GM18498 (cell line): ENCODE data around the gene UCK1.

Experiments
- ATAC-seq: cut with Tn5 transposase; IDR thresholded peaks from one replicate; pipeline ENCODE4 v1.9.1; 2021; ENCODE audit warnings: mild to moderate bottlenecking, moderate library complexity; ENCODE audit not compliant: unreplicated experiment

Gene UCK1

DNA sequence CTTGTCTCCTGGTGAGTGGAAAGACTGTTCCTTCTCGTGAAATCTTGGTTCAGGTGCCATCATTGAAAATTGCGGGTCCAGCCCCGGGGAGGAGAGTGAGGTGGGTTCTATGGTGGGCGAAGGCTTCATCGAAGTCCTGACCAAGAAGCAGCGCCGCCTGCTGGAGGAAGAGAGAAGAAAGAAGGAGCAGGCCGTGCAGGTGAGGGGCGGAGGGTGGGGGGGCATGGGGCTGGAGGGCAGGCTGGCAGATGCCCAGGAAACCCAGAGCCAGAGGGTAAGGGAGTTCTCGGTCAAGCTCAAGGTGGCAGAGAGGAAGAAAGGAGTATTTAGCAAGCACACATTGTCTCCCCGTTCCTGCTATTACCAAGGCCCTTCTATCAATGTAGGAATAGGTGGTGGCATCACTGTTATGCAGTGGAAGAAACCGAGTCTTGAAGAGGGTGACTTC, 52.6 kb downstream of the UCK1 start:
- ATAC-seq, result no peak

- ATAC-seq, result no peak
Observed at GRCh38 chr9:131477816-131478419, 53.1 kb downstream of the UCK1 start.

- ATAC-seq, result no peak
Observed at GRCh38 chr9:131477367-131477766, 53.7 kb downstream of the UCK1 start.

DNA sequence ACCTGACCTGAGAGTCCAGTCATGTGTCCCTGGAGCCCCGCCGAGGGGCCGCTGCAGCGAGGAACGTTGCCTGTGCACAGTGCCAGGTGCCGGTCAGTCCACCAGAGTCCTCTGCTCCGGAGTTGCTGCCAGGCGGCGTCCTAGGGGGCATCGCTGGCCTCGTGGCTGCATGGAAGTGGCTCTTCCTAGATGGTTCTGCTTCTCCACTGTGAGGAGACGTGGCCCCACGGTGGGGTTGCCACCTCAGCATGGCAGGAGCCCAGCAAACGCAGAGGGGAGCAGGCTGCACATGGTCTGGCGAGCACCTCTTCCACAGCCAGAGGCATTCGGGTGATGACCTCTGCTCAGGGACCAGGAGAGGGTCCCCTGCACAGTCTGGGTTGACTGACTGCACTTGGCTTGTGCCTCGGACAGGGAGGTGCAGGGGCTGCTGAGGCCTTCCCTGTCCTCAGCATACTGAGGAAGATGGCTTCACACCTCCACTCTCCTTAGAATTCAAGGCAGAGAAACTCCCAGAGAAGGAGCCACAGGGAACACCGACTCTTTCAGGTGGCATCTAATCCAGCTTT, 54.2 kb downstream of the UCK1 start:
- no peak for ATAC-seq

DNA sequence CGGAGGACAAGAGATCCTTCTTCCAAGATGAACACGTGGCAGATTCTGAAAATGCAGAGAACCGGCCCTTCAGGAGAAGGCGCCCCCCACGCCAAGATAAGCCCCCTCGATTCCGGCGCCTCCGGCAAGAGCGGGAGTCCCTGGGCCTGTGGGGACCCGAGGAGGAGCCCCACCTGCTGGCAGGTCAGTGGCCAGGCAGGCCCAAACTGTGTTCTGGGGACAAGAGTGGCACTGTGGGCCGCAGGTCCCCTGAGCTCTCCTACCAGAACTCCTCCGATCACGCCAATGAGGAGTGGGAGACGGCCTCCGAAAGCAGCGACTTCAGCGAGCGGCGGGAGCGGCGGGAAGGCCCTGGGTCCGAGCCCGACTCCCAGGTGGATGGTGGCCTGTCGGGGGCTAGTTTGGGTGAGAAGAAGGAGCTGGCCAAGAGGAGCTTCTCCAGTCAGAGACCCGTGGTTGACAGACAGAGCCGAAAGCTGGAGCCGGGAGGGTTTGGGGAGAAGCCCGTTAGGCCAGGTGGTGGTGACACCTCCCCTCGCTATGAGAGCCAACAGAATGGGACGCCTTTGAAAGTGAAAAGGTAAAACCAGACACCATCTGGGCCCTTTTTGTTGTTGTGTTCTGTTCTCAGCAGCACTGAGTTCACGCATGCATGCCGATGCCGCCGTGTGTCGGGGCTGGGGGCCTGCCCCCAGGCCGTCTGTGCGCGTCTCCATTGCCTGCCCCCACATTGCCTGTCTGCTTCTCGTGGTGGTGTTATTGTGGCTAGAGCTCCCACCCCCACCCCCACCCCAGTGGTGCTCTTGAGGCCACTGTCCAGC, 54.9 kb downstream of the UCK1 start:
- no peak for ATAC-seq

- ATAC-seq, result no peak
Observed at GRCh38 chr9:131475111-131475955, 55.7 kb downstream of the UCK1 start.

- no peak for ATAC-seq
Observed at GRCh38 chr9:131474711-131475110, 56.4 kb downstream of the UCK1 start.

- no peak for ATAC-seq
Observed at GRCh38 chr9:131473891-131474290, 57.2 kb downstream of the UCK1 start.
